Activated naive CD4-positive, alpha-beta T cell treated with anti-CD3 and anti-CD28 coated beads for 36 hours (primary cell): ENCODE data around the gene PADI1. TPM values are rescaled to one million over a fixed set of nuclear protein-coding genes. Genes with fewer than 3 reads are reported as not detected.

Experiments
- CTCF ChIA-PET: fragments of 350-600 bp; sonication (Branson Sonifier 250); formaldehyde crosslinking; loops from one replicate; lab custom pipeline; 2021; ENCODE audit warnings: antibody characterized with exemption; lab: Charles Lee
- DNase-seq: peaks from one replicate; pipeline ENCODE4 v3.0.0-alpha.2; 2020
- H3K27ac Mint-ChIP-seq: one replicate; pipeline ENCODE4 v1.8.0; 2021; ENCODE audit warnings: mild to moderate bottlenecking, mixed read lengths
- H3K27me3 Mint-ChIP-seq: one replicate; pipeline ENCODE4 v1.8.0; 2021; ENCODE audit warnings: low read depth, mixed read lengths
- H3K36me3 Mint-ChIP-seq: one replicate; pipeline ENCODE4 v1.8.0; 2021; ENCODE audit warnings: low read depth, mixed read lengths
- H3K4me1 Mint-ChIP-seq: one replicate; pipeline ENCODE4 v1.8.0; 2021; ENCODE audit warnings: low read depth, mixed read lengths
- H3K4me3 Mint-ChIP-seq: one replicate; pipeline ENCODE4 v1.8.0; 2021; ENCODE audit warnings: mild to moderate bottlenecking, moderate library complexity, mixed read lengths
- H3K9me3 Mint-ChIP-seq: one replicate; pipeline ENCODE4 v1.8.0; 2021; ENCODE audit warnings: mixed read lengths
- intact Hi-C: fragments of 100-400 bp; cut with micrococcal nuclease; formaldehyde crosslinking; loops from one replicate; pipeline ENCODE4 v1.15.1; 2023
- total RNA-seq, 2 experiments: library from RNA; stranded (reverse); gene quantifications; one replicate each; pipeline ENCODE4 v1.2.3, GENCODE V29; 2021

The PADI1 gene
- total RNA-seq, 2 experiments from 2014 or later = not detected

DNA sequence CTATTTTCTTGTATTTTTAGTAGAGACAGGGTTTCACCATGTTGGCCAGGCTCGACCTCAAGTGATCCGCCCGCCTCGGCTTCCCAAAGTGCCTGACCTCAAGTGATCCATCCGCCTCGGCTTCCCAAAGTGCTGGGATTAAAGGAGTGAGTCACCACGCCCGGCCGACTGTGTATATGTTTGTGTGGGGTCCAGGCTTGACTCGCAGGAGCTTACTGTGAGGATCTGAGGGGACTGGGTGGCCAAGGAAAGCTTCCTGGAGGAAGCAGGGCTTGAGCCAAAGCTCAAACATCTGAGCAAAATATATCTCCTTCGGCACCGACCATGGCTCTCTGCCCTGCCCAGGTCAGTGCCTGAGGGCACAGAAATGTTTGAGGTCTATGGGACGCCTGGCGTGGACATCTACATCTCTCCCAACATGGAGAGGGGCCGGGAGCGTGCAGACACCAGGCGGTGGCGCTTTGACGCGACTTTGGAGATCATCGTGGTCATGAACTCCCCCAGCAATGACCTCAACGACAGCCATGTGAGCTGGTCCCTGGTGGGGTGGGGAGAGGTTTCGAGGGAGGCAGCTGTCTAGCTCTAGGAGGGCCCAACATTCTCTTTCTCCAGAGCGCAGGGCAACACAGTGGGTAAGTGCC is 54.4 kb downstream of the PADI1 start:
- H3K4me1 Mint-ChIP-seq = no peaks in the 10 kb centered on the region
- CTCF ChIA-PET = no interaction called here
- no peaks in the 10 kb centered on the region for H3K27me3 Mint-ChIP-seq
- intact Hi-C loops = no loop called here
- no peaks in the 10 kb centered on the region for H3K36me3 Mint-ChIP-seq
- no peak for DNase-seq
- no peak overlapping the region for H3K27ac Mint-ChIP-seq
- no peak overlapping the region for H3K4me3 Mint-ChIP-seq
- H3K9me3 Mint-ChIP-seq = no peaks in the 10 kb centered on the region

DNA sequence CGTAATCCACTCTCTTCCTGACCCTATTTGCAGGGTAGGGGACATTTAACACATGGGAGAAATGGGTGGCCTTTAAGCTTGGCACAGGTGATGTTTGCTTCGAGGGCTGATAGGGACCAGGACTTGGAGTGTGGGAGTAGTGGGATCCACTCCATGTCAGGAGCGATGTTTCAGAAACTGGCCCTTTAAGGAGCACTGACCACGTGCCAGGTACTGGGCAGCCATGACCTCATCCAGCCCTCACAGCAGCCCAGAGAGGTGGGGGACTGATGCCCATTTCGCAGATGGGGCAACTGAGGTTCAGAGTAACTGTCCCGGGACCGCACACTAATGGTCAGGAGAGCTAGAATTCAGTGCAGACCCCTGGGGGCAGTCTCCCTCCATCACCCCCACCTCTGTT is 55.3 kb downstream of the PADI1 start:
- intact Hi-C loops = no loop called here
- Mint-ChIP-seq H3K4me3 (no peak overlapping the region), H3K4me1 (no peaks in the 10 kb centered on the region), H3K36me3 (no peaks in the 10 kb centered on the region), H3K27me3 (no peaks in the 10 kb centered on the region), H3K27ac (no peak overlapping the region), H3K9me3 (no peaks in the 10 kb centered on the region)
- CTCF ChIA-PET = no interaction called here
- DNase-seq = no peak

DNA sequence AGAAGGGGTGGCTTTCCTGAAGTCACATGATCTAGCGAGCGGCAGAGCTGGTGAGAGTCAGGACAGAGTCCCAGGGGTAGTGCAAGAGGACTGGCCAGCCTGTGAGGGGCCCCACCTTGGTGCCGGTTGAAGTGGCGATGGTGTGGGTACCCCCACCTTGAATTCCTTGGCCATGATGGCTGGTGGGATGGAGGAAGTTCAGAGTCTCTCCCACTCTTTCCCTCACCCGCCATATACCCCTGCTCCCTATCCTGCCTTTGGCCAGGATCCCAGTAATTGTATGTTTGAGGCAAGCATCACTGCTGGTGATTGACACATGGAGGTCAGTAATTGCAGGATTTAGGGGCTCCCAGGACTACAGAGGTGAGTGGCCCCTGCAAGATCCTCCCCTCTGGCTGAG is 55.8 kb downstream of the PADI1 start:
- CTCF ChIA-PET = interaction anchor here (1.8 kb wide), 1 partner anchor 23 kb away, joined by 4 read pairs; no protein-coding TSS in a partner anchor
- Mint-ChIP-seq H3K9me3 (no peaks in the 10 kb centered on the region), H3K4me1 (no peaks in the 10 kb centered on the region), H3K27me3 (no peaks in the 10 kb centered on the region), H3K36me3 (no peaks in the 10 kb centered on the region), H3K4me3 (no peak overlapping the region), H3K27ac (no peak overlapping the region)
- DNase-seq = no peak
- intact Hi-C loops = no loop called here

DNA sequence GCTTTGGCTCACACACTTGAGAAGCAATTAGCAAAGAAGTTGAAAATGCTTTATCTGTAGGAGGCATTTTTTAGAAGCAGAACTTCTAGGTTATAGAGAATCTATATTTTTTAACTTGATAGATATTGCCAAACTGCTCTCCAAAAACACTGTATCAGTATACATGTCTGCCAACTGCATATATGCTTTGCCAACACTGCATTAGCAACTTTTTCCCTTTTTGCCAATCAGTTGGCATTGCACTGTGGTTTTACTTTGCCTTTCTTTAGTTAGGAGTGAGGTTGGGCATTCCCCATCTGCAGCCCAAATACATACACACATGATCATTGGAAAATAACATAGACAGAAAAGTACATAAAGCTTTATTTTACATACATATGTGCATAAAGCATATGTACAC is 59.0 kb downstream of the PADI1 start:
- H3K4me3 Mint-ChIP-seq = no peak overlapping the region
- intact Hi-C loops = no loop called here
- no peaks in the 10 kb centered on the region for H3K4me1 Mint-ChIP-seq
- CTCF ChIA-PET = no interaction called here
- no peaks in the 10 kb centered on the region for H3K36me3 Mint-ChIP-seq
- H3K27me3 Mint-ChIP-seq = no peaks in the 10 kb centered on the region
- H3K27ac Mint-ChIP-seq = no peak overlapping the region
- H3K9me3 Mint-ChIP-seq = no peaks in the 10 kb centered on the region
- DNase-seq = no peak

DNA sequence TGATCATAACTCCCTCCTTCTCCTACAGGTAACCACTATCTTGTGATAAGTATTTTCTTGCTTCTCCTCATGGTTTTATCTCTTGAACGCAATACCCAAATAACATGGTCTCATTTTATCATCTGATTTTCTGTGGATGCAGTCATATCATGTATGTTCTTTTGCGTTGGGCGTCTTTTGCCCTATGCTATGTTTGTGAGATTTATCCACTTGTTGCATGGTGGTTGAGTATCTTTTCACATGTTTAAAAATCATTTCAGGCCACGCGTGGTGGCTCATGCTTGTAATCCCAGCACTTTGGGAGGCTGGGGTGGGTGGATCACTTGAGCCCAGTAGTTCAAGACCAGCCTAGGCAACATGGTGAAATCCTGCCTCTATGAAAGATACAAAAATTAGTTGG is 59.5 kb downstream of the PADI1 start:
- intact Hi-C loops = no loop called here
- H3K9me3 Mint-ChIP-seq = no peaks in the 10 kb centered on the region
- no peaks in the 10 kb centered on the region for H3K27me3 Mint-ChIP-seq
- CTCF ChIA-PET = no interaction called here
- DNase-seq = no peak
- no peaks in the 10 kb centered on the region for H3K4me1 Mint-ChIP-seq
- no peak overlapping the region for H3K27ac Mint-ChIP-seq
- no peak overlapping the region for H3K4me3 Mint-ChIP-seq
- H3K36me3 Mint-ChIP-seq = no peaks in the 10 kb centered on the region

DNA sequence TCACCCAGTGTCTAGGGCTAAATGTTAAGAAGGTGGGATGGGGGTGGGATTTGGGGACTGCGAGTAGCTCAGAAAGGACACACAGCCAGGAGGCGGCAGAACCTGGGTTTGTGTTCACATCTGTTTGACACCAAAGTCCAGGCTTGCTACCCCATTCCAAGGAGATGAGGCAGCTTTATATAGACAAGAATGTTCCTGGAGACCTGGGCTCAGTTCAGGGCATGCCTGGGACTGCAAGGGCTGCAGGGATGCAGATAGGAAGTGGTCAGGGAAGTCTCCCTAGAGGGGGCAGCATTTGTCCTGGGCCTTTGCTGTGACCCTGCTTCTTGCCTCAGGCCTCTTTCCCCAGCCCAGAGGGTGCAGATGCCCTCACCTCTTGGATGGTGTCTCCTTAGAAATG is 60.2 kb downstream of the PADI1 start:
- H3K36me3 Mint-ChIP-seq = no peaks in the 10 kb centered on the region
- no peaks in the 10 kb centered on the region for H3K9me3 Mint-ChIP-seq
- H3K4me3 Mint-ChIP-seq = no peak overlapping the region
- no peaks in the 10 kb centered on the region for H3K4me1 Mint-ChIP-seq
- no peak for DNase-seq
- intact Hi-C loops = no loop called here
- CTCF ChIA-PET = no interaction called here
- no peaks in the 10 kb centered on the region for H3K27me3 Mint-ChIP-seq
- H3K27ac Mint-ChIP-seq = no peak overlapping the region

DNA sequence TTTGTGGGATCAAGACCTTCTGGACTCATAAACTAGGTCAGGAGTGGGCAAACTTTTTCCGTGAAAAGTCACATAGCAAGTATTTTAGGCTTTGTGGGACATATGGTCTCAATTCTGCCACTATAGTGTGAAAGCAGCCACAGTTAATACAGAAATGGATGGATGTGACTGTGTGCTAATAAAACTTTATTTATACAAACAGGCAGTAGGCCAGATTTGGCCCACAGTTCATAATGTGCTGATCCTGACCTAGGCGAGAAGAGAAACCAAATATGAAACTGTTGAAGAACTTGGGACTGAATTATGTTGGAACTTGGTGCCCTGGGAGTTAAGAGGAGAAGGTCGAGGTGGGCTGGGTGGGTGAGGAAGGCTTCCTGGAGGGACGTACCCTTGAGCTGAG is 61.0 kb downstream of the PADI1 start:
- Mint-ChIP-seq H3K27me3 (no peaks in the 10 kb centered on the region), H3K4me1 (no peaks in the 10 kb centered on the region), H3K4me3 (no peak overlapping the region), H3K27ac (no peak overlapping the region), H3K9me3 (no peaks in the 10 kb centered on the region), H3K36me3 (no peaks in the 10 kb centered on the region)
- CTCF ChIA-PET = no interaction called here
- no peak for DNase-seq
- intact Hi-C loops = no loop called here

DNA sequence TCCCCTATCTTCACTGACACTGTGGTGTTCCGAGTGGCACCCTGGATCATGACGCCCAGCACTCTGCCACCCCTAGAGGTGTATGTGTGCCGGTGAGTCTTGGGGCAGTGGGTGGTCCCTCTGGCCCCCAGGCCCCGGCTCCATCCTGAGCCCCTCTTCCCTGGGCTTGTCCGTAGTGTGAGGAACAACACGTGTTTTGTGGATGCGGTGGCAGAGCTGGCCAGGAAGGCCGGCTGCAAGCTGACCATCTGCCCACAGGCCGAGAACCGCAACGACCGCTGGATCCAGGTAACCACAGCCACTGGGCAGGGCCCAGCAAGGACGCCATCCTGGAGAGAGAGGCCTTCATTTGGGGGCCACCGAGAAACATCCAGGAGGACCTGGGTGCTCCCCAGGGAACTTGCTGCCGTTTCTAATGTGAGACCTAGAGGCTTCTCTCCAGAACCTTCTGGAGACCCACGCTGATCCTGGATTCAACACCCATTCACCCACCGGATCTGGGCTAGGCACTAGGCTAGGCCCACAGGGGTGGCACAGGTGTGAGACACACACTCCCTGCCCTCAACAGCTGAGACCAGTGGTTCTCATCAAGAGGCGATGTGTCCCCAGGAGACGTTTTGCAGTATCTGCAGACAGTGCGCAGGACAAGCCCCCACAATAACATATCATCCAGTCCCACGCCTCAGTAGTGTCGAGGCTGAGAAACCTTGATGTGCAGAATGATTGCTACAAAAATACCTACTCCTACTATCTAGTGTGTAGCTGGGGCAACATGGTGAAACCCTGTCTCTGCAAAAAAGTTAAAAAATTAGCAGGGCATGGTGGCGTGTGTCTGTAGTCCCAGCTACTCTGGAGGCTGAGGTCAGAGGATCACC is 66.2 kb downstream of the PADI1 start:
- H3K27me3 Mint-ChIP-seq = no peaks in the 10 kb centered on the region

DNA sequence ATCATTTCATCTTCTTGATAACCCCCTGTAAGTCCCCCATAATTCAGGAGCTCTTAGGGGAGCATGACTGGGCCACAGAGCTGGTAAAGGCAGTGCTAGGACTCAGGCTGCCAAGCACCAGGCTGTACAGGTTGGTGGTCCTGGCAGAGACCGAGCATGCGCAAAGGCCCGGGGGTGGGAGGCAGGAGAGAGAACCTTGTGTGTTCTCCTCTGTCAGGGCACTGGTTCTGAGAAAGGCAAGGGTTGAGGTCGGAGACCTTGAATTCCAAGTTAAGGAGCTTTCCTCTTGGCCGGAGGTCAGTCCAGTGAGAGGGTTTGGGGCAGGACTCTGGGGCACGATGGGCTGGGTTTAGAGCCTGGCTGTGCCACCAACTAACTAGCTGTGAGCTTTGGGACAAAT is 67.1 kb downstream of the PADI1 start:
- no peak overlapping the region for H3K4me3 Mint-ChIP-seq
- H3K27me3 Mint-ChIP-seq = no peaks in the 10 kb centered on the region
- no peaks in the 10 kb centered on the region for H3K36me3 Mint-ChIP-seq
- no peak for DNase-seq
- CTCF ChIA-PET = interaction anchor here (1.2 kb wide), 1 partner anchor 10 kb away, joined by 3 read pairs; no protein-coding TSS in a partner anchor
- intact Hi-C loops = no loop called here
- H3K27ac Mint-ChIP-seq = no peak overlapping the region
- no peaks in the 10 kb centered on the region for H3K9me3 Mint-ChIP-seq
- no peaks in the 10 kb centered on the region for H3K4me1 Mint-ChIP-seq

More for the DNA sequence above, 66.2 kb downstream of the PADI1 start:
- Mint-ChIP-seq H3K27ac (no peak overlapping the region), H3K4me1 (no peaks in the 10 kb centered on the region), H3K36me3 (no peaks in the 10 kb centered on the region), H3K4me3 (no peak overlapping the region), H3K9me3 (no peaks in the 10 kb centered on the region)
- no peak for DNase-seq
- CTCF ChIA-PET = no interaction called here
- intact Hi-C loops = no loop called here

DNA sequence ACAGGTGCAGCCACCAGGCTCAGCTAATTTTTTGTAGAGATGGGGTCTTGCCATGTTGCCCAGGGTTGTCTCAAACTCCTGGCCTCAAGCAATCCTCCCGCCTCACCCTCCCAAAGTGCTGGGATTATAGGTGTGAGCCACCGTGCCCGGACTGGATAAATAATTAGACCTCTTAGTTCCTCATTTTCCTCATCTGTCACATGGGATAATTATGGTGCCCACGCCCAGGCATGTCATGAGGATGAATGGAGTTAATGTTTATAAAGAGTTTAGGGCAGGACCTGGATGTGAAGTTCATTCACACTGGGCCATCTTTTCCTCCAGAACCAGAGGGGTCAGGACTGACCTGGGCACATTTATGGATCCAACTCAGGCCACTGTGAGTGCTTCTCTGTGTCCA is 67.7 kb downstream of the PADI1 start:
- CTCF ChIA-PET = interaction anchor here (1.2 kb wide), 1 partner anchor 11 kb away, joined by 3 read pairs; no protein-coding TSS in a partner anchor
- Mint-ChIP-seq H3K4me1 (no peaks in the 10 kb centered on the region), H3K9me3 (no peaks in the 10 kb centered on the region), H3K27me3 (no peaks in the 10 kb centered on the region), H3K4me3 (no peak overlapping the region), H3K27ac (no peak overlapping the region), H3K36me3 (no peaks in the 10 kb centered on the region)
- intact Hi-C loops = no loop called here
- no peak for DNase-seq

DNA sequence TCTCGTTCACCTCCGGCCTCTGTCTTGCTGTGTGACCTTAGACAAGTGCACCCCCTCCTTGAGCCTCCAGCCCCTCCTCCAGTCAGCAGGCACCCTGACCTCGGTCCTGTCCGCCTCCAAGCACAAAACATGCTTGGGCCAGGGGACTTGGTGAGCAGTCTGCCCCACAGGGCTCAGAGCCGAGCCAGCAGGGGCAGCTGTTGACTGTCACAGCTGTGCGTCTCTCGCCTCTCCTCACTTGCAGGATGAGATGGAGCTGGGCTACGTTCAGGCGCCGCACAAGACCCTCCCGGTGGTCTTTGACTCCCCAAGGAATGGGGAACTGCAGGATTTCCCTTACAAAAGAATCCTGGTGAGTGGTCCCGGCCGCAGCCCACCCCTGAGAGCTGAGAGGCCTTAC is 68.2 kb downstream of the PADI1 start:
- Mint-ChIP-seq H3K27me3 (no peaks in the 10 kb centered on the region), H3K4me1 (no peaks in the 10 kb centered on the region), H3K9me3 (no peaks in the 10 kb centered on the region), H3K36me3 (no peaks in the 10 kb centered on the region), H3K27ac (no peak overlapping the region), H3K4me3 (no peak overlapping the region)
- intact Hi-C loops = no loop called here
- CTCF ChIA-PET = interaction anchor here (1.0 to 1.6 kb wide), 4 partner anchors 11 to 148 kb away, joined by 3 to 5 read pairs (median 4); no protein-coding TSS in a partner anchor
- no peak for DNase-seq

DNA sequence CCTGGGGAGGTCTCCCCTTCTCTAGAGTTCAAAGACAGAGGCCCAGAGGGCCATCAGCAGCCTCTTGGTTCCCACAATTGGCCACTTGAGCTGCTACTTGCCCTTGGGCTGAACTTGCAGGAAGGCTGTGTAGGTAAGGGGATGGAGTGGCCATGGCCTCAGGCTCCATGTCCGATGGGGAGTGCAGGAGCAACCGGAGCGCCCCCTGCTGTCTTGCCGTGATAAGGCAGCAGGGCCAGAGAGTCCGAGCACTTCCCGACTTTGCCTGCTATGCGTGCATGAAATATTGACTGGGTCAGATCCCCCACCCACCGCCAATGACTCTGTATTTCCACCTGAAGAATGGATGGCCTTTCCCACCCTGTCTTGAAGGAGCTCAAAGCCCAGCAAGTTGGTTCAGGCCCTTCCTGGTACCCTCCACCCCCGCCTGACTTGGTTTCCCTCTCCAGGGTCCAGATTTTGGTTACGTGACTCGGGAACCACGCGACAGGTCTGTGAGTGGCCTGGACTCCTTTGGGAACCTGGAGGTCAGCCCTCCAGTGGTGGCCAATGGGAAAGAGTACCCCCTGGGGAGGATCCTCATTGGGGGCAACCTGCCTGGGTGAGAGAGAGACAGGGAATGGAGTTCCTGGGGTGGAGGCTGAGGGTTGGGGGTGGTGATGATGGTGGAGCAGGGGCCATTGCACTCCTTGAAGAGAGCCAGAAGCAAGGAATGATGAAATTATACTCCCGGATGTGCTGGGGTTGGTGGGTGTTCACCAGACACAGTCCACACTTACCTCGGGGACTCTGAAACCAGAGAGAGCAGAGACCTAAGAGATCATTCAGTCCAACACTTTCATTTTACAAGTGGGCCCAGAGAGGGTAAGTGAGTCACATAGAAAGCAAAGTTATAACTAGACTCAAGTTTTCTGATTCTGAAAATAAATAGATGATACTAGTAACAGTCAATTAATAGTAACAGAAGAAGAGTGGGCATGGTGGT is 69.5 kb downstream of the PADI1 start:
- H3K27ac Mint-ChIP-seq = no peak overlapping the region
- no peaks in the 10 kb centered on the region for H3K4me1 Mint-ChIP-seq
- CTCF ChIA-PET = interaction anchor here (0.7 to 1.6 kb wide), 5 partner anchors 16 to 209 kb away, joined by 3 to 5 read pairs (median 3); no protein-coding TSS in a partner anchor
- no peaks in the 10 kb centered on the region for H3K9me3 Mint-ChIP-seq
- H3K4me3 Mint-ChIP-seq = no peak overlapping the region
- peak; percentile 53 for DNase-seq
- no peaks in the 10 kb centered on the region for H3K27me3 Mint-ChIP-seq
- H3K36me3 Mint-ChIP-seq = no peaks in the 10 kb centered on the region
- intact Hi-C loops = no loop called here
